GM19455 (cell line): ENCODE results near the gene ERFE.
"Not testable (repeated sequence)": the region's sequence is repeated elsewhere in the genome, so short reads cannot be mapped to it uniquely, and the experiment has no call there.

Experiments
- ATAC-seq: cut with Tn5 transposase; IDR thresholded peaks from one replicate; pipeline ENCODE4 v1.9.1; 2021; ENCODE audit not compliant: unreplicated experiment

Gene ERFE, protein sequence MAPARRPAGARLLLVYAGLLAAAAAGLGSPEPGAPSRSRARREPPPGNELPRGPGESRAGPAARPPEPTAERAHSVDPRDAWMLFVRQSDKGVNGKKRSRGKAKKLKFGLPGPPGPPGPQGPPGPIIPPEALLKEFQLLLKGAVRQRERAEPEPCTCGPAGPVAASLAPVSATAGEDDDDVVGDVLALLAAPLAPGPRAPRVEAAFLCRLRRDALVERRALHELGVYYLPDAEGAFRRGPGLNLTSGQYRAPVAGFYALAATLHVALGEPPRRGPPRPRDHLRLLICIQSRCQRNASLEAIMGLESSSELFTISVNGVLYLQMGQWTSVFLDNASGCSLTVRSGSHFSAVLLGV

DNA sequence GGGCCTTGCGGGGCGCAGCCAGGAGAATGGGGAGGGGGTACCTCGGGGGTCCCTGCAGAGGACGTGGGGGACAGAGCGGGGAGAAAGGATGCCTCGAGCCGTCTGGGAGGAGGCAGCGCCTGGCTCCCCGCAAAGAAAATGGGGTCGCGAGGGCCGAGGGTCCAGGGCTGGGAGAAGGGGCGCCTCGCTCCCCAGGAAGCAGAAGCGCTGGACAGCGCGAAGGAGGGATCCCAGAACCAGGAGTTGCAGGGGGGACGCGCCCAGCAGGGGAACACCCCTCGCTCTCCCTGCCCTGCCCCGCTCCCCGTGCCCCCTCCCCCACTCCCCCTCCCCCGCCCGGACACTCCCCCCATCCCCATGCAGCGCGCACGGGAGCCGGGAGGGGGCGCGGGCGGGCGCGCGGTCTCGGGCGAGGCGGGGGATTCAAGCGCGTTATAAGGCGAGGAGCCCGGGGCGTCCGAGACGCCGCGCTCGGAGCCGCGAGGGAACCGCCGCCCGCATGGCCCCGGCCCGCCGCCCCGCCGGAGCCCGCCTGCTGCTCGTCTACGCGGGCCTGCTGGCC lies at the start of gene ERFE:
Gene ERFE, plus strand, starts transcription at position 462 of the 562 bp plus-strand sequence. Its CDS starts 38 bp downstream, at position 500.
- ATAC-seq = no peak

DNA sequence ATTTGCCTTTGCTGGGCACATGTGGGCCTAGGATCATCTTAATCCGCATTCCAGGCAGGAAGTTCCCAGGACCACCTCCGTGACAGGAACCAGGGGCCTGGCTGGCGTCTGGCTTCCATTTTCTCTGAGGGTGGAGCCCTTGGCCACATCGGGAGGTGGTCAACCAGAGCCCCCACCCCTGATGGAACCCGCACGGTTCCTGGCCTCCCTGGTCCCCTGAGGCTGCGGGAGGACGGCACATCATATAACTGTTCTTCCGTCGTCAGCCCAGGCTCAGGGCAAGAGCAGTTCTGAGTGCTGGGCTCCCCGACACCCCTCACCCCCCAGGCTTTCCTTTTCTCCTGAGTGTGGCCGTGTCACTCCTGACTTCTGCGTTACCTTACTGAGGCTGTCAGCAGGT lies 45.2 kb upstream of the ERFE start:
- ATAC-seq = no peak

DNA sequence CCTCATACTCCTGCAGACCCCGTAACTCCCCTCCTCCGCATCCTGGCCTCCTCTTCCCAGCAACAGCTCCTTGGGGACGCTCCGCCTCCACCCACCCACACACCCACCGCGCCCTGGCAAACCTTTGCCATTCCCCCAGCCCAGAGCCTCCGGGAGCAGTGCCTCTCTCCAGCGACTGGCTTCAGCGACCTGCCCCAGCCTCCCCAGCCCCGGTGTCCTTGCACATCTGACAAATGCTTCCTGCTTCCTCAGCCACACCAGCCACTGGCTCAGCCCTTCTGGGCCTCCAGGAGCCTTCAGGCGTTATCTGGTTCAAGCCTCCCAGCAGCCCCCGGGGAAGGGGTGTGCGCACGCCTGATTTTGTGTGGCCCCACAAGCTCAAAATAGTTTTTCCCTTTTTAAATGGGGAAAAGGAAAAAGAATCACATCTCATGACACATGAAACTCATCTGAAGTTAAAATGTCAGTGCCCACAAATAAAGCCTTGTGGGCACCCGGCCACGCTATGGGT lies 44.4 kb upstream of the ERFE start:
- no peak for ATAC-seq

DNA sequence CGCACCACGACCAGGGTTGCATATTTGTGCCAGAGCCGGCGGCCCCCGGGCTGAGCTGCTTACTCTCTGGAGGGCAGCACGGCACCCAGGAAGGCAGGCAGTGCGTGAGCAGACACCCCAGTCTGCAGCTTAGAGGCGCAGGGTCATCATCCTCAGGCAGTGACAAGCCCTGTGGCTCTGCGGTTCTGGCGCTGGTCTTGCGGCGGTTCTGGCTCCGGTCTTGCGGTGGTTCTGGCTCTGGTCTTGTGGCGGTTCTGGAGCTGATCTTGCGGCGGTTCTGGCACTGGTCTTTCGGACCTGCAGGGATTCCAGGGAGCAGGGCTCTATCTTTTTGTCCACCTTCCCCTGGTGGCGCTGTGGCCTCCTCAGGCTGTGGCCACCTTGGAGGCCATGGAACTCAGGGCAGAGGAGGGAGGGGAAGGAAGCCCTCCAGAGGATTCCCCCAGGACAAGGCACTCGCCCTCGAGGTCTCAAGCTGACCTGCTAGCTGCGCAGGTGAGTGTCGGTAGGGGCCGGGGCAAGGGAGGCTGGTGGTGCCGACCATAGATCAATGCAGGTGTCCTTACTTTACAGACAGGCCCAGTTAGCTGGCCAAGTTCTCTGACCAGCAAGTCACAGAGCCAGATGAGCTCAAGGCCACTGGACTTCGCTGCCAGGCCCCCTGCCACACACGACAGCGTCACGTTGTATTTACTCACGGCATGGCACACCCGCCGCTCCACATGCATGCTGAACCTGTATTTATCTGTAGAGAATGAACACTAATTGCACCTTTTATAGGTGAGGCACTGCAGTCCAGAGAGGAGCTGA lies 43.7 kb upstream of the ERFE start:
- no peak for ATAC-seq

DNA sequence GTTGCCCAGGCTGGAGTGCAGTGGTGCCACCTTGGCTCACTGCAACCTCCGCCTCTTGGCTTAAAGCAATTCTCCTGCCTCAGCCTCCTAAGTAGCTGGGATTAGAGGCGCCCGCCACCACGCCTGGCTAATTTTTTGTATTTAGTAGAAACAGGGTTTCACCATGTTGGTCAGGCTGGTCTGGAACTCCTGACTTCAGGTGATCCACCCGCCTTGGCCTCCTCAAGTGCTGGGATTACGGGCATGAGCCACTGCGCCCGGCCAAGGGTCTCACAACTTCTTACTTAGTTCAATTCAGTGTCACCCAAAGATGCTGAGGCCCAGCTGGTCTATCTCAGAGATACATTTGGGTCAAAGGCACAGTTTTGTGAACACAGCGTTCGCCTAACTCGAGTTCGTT lies 43.1 kb upstream of the ERFE start:
- ATAC-seq = not testable (repeated sequence)

DNA sequence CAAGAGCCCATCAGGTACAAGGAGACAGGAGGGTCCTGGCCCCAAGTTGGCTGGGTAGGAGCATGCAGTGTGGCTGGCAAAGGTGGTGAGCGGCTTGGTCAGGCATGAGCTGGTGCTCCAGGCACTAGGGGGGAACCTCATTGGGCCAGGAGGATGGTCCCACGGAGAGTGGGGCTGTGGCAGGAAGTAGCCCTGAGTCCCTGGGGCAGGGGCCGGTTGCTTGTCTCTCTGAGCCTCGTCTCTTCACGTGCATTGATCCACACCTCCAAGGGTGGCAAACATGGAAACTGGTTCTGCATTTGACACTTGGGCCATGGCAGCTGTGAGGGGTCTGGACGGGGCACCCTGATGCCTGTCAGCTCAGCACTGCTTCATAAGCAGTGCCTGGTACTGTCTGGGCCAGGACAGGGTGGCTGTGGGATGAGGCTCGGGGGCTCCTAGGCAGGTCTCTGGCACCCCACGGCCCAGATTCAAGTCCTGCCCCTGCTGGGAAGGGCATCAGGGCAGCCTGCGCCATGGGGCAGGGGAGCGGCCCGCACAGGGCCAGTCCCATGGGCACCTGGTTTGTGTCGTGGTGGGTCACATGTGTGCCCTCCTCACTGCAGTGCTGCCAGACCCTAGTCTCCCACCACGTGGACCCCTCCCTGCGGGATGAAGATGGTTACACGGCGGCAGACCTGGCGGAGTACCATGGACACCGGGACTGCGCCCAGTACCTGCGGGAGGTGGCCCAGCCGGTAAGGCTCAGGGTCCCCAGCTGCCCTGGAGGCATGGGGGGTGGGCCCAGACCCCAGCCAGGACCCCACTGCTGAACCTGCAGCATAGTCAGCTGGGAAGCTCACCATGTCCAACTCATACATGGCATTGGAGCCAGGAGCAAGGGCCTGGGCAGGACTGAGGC lies 42.2 kb upstream of the ERFE start:
- no peak for ATAC-seq

DNA sequence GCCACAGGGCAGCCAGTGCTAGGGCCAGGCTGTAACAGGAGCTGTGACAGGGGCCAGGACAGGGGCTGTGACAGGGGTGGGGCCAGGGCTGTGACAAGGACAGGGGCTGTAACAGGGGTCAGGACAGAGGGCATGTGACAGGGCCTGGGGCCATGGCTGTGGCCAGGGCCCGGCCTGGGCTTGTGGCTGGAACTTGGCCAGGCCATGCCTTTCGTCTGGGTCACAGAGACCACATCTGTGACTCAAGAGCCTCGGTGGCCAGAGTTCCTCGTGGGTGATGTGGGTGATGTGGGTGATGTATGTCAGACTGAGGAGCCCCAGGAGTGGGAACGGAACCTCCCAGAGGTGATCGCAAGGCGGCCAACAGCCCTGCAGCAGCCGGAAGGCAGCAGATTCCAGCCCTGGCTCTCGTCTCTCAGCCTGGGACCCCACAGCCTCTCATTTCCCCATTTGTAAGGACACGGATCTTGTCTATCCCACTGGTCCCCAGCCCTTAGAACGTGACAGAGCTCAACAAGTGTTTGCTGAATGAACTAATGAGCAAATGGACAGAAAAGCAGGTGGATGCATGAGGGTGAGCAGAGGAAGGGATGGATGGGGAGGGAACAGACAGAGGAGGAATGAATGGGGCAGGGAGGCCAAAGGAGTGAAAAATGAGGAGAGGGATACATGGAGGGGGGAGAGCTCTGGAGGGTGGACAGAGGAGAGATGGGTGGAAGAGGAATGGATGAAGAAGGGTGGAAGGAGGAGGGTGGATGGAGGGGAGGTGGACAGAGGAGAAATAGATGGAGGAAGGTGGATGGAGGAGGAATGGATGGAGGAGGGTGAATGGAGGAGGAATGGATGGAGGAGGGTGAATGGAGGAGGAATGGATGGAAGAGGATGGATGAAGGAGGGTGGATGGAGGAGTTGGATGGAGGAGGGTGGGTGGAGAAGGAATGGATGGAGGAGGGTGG lies 41.3 kb upstream of the ERFE start:
- ATAC-seq = no peak

DNA sequence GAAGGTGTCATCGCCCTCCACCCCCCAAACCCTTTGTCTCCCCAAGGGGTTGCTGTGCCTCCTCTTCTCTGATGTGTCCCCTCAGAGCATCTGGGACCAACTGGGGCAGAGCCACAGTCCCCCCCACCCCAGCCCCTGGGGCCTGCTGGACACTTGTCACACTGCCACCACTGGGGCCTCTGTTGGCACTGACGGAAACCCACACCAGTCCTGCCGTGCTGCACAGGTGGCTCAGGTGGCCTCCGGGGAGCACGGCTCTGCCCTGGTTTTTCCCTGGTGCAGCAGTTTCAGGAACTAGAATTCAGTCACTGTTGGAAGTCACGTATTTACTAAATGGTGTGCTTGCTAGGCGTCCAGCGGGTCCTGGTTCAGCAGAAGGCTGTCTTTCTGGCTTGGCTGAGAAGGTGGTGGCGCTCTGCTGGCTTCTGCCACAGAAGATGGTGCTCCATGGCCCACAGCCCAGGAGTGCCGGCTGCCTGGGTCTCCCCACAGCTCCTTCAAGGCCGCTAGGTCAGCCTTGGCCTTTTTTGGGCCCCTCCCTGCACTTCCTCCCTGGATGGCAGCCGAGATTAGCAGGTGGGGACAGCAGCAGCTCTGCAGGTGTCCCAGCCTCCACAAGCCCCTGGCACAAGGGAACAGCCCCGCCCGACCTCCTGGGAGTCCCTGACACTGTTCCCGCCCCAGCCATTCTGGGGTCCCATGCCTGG lies 38.9 kb upstream of the ERFE start:
- no peak for ATAC-seq

DNA sequence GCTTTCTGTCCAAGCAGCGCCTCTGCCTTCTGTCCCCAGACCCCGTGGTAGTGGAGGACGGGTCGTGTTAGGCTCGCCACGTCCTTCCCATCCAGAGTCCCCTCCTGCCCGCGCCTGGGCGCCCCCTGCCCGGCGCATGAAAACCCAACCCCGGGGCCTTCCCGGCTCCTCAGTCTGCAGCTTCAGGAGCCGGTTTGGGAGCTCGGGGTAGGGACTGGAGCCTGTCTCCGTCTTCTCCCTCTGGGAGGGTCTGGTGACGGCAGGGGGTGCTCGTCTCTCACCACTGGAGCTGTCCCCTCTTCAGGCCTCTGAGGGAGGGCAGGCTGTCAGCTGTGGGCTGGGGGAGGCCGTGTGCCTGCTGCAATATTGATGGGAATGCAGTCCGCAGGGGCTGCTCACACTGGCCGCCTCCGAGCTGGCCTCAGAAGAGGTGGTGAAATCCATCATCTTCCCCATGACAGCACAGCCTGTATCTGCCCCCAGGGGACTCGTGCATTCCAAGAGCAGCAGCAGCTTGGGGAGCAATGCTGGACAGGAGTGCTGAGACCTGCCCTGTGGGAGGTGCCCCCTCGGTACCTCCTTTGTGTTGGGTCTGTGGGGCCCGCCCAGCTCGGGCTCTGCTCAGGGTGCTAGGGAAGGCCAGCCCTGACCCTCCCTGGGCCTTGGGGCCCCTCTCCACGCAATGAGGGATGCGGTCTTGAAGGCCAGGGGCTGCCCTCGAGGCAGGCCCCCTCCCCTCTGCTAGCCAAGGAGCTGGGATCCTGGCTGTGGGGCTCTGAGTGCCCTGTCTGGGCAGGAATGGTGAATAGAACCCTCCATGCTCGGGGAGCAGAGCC lies 38.1 kb upstream of the ERFE start:
- no peak for ATAC-seq

DNA sequence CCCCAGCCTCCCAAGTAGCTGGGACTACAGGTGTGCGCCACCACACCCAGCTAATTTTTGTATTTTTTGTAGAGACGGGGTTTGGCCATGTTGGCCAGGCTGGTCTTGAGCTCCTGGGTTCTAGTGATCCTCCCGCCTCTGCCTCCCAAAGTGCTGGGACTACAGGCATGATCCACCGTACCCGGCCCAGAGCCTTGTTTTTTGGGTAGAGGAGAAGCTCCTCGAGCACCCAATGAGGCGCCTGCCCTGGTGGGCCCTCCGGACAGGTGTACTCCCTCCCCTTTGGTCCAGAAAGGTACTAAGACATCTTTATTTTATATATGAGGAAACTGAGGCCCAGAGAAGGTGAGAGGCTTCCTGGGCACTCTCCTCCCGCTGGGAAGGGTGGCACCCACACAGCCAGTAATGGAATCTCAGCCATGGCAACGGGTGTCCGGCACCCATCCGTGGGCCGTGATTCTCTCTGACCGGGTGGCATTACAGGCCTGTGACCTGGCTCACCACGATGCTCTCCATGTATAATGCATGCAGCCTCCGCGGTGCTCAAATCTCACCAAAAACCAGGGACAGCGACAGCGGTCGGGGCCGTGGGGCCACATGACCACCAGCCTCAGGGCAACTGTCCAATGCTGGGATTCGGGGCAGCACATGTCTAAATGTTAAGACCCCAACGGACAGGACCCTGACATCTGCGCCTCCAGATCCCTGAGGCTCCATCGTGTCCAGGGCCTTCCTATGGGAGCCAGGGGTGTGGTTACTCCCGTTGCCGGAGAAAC lies 37.1 kb upstream of the ERFE start:
- ATAC-seq = no peak

DNA sequence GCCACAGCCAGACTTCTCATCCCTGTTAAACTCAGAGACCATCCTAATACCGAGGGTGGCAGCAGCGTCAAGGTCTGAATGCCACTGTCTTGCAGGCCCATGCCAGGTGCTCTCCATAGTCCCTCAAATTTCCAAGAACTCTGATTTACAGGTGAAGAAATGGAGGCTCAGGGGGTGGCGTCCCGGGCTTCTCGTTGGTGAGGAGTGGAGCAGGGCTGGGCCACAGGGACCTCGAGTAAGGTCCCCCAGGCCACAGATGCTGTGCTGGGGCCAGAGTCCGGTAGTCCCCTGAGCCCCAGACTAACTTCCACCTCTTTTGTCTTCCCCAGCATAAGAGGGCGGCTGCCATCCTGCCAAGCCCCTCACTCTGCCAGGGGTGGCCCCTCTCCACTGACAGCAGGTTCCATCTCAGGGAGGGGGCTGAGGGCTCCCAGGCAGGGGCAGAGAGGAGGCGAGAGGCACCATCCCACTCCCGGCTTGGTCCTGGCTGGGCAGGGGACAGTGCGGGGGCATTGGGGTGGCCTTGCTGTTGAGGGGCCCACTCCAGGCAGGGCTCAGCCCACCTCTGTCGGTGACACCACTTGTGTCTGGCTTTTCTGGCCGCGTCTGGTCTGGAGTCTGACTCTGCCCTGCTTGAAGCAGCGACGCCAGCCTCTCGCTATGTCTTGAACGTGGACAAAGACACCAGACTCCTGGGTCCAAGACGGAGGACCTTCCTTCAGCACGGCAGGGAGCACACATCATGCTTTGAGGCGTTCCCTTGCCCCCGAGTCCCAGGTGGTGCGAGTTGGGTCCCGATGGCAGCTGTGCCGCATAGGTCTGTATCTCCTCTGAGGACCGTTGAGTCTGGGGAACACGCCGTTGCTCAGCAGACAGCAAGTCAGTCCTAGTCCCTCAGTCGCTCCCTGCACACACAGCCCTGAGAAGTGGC lies 36.2 kb upstream of the ERFE start:
- no peak for ATAC-seq

DNA sequence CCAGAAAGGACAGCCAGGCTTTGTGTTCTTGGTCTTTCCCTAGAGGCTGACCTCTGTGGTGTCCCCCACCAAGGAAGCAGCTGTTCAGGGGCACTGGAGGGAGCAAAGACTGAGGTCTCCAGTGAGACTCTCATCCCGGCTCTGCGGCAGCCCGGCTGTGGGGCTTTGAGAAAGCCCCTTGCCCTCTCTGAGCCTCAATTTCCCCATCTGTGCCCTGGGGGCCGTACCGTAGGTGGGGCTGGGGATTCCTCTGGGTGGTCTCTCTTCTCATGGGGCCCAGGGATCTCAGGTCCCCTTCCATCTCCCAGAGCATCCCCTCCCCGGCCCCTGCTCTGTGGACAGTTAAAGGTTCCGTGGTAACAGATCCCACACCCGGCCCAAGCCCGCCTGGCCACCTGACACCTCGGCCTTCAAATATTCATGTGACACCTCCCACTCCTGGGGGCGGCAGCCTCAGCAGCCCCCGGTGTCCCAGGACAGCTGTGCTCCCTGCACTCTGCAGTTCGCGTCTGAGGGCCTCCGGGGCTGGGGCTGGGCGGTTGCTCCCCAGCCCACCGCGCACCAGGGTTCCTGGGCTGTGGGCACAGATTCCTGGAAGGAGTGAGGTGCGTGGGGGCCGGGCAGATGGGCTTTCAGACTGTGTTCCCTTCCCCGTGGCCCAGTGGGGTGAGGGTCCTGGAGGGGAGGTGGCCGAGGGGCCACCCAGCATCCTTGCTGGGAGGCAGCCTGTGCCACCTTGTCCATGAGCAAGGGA lies 35.4 kb upstream of the ERFE start:
- no peak for ATAC-seq

DNA sequence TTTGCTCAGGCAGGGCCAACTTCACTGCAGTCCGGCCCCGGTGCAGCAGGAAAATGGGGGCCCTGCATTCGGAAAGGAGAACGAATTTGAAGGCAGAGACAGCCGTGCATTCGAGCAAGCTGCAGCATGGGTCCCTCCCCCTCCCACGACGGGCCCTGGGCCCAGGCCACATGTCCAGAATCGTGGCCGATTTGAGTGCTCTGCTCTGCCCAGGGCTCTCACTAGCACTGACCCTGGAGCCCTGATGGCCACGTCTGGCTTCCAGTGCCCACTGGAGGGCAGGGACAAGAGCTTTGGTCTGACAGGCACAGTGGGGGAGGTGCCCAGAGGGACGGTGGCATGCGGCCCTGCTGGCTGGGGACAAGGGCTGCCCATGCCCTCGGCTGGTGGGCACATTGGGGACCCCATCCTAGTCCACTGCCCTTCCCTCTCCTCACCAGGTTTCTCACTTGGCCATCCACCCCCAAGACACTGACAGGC lies 34.7 kb upstream of the ERFE start:
- ATAC-seq = no peak

DNA sequence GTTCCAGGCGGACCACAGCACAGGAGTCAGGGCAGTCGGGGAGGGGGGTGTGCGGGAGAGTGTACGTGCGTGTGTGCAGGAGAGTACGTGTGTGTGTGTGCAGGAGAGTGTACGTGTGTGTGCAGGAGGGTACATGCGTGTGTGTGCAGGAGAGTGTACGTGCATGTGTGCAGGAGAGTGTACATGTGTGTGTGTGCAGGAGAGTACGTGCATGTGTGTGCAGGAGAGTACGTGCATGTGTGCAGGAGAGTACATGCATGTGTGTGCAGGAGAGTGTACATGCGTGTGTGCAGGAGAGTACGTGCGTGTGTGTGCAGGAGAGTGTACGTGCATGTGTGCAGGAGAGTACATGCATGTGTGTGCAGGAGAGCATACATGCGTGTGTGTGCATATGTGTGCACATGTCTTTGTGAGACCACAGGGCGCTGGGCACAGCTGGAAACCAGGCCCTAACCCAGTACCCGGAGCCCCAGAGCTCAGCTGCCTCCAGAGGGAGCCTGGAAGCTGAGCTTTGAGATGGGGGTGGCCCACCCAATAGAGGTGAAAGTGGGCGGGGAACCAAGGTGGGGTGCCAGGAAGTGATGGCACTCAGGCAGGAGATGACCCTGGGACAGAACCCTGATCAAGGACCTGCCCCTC lies 34.2 kb upstream of the ERFE start:
- no peak for ATAC-seq
